OCI-LY3 (cell line): ENCODE results near the gene GRIK4.

Experiments
- EZH2phosphoT487 ChIP-seq: fragments of 200-600 bp; shearing (Covaris generic); IDR thresholded peaks from 2 replicates; pipeline ENCODE4 v1.6.1; 2018; ENCODE audit warnings: antibody characterized with exemption, mixed run types, low read depth
- TF ChIP-seq, protein P1 (sequence below): fragments of 200-600, 300-600 bp; sonication (generic); IDR thresholded peaks from 2 replicates; pipeline ENCODE4 v1.5.1; 2014; ENCODE audit warnings: antibody characterized with exemption, low read length, low read depth

GRCh38 chr11:120784566-120785251 is 273.2 kb downstream of the GRIK4 start:
- TF ChIP-seq, protein P1, sequence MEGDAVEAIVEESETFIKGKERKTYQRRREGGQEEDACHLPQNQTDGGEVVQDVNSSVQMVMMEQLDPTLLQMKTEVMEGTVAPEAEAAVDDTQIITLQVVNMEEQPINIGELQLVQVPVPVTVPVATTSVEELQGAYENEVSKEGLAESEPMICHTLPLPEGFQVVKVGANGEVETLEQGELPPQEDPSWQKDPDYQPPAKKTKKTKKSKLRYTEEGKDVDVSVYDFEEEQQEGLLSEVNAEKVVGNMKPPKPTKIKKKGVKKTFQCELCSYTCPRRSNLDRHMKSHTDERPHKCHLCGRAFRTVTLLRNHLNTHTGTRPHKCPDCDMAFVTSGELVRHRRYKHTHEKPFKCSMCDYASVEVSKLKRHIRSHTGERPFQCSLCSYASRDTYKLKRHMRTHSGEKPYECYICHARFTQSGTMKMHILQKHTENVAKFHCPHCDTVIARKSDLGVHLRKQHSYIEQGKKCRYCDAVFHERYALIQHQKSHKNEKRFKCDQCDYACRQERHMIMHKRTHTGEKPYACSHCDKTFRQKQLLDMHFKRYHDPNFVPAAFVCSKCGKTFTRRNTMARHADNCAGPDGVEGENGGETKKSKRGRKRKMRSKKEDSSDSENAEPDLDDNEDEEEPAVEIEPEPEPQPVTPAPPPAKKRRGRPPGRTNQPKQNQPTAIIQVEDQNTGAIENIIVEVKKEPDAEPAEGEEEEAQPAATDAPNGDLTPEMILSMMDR: no peak
- no peak for TF ChIP-seq EZH2phosphoT487
